ENCODE data around the gene C10orf105. TPM values are rescaled to one million over a fixed set of nuclear protein-coding genes. Genes with fewer than 3 reads are reported as not detected.
A peak's percentile ranks its signal among the peaks of the same experiment; 100 is the strongest.

C10orf105 gene
- total and polyA plus RNA-seq, 4 experiments from 2014 or later = 0.07 to 0.12 (median 0.09) TPM

DNA sequence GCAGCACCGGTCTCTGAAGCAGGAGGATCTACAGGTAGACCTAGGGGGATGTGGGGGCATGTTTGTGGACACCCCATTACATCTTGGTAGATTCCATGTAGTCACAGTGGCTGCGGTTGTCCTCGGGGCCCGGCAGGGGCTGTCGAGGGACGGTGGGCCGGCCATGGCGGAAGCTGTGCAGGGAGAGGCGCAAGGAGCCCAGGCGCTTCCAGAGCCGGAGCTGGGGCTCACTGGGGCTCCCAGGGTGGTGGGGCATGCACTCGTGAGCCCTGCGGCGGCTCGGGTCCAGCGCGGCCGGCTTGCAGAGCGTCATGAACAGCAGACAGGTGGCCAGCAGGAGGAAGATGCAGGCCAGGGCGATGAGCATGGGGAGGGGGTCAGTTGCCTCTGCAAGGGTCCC lies 3.7 kb downstream of the C10orf105 start:
- H3K4me1 ChIP-seq (ENCODE audit: insufficient read depth, low read length) = peaks cover 68% of the 10 kb centered on the region
- Mint-ChIP-seq H3K4me1 (peaks cover 25 to 75% (median 53%) of the 10 kb centered on the region in 4 donors), H3K4me3 (peak overlapping the region in 6 of 8 donors; percentile 52 to 93 (median 66)), H3K27ac (peak overlapping the region; percentile 53 to 92 (median 88)), H3K36me3 (no peaks in the 10 kb centered on the region), H3K27me3 (no peaks in the 10 kb centered on the region), H3K9me3 (no peaks in the 10 kb centered on the region)
- DNase-seq = peak in 1 of 5 donors; percentile 12
- H3K27me3 ChIP-seq (ENCODE audit: insufficient read depth, low read length) = no peaks in the 10 kb centered on the region
- intact Hi-C loops (cut with micrococcal nuclease) = no loop called here
- H3K4me3 ChIP-seq (ENCODE audit: low read length in 2 of 2) = no peak overlapping the region
- peak overlapping the region; percentile 69 for H3K27ac ChIP-seq (ENCODE audit: low read depth, low read length)
- ChIA-PET POLR2A (ENCODE audit: partially characterized antibody) (interaction anchor here (0.7 to 35.3 kb wide), 5 partner anchors 12 to 57 kb away, joined by 3 to 1191 read pairs (median 62); partner anchors contain the start of gene VSIR), CTCF (ENCODE audit: partially characterized antibody) (interaction anchor here (1.0 to 16.2 kb wide), 7 partner anchors 8 to 58 kb away, joined by 3 to 177 read pairs (median 17); partner anchors contain the start of gene VSIR)
- H3K36me3 ChIP-seq (ENCODE audit: insufficient read depth, low read length) = no peaks in the 10 kb centered on the region
- no peaks in the 10 kb centered on the region for H3K9me3 ChIP-seq (ENCODE audit: control insufficient read depth in 1 of 2, low read length in 2 of 2)

DNA sequence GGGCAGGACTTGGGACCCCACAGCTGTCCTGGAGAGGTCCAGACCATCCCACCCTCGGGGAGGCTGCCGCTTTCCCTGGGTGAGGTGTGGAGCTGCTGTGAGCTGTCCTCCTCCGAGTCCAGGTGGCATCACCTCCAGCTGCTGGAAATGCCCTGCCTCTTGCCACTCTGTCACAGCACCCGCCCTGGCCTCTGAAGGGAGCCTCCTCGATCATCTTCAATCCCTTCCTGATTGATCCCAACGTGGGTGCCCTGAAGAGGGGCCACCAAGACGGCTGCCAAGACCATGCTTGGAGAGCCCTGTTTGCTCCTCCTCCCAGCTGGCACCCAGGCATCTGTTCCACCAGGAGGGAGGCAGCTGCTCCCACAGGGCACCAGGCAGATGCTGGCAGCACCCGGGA lies 4.6 kb downstream of the C10orf105 start:
- CTCF ChIA-PET (ENCODE audit: partially characterized antibody) = interaction anchor here (1.3 to 16.2 kb wide), 5 partner anchors 9 to 59 kb away, joined by 4 to 177 read pairs (median 38); partner anchors contain the start of gene VSIR
- H3K4me1 Mint-ChIP-seq = peaks cover 25 to 71% (median 55%) of the 10 kb centered on the region in 4 donors
- H3K27me3 ChIP-seq (ENCODE audit: insufficient read depth, low read length) = no peaks in the 10 kb centered on the region
- no peaks in the 10 kb centered on the region for H3K9me3 Mint-ChIP-seq
- H3K27me3 Mint-ChIP-seq = no peaks in the 10 kb centered on the region
- POLR2A ChIA-PET (ENCODE audit: partially characterized antibody) = interaction anchor here (1.2 to 35.3 kb wide), 6 partner anchors 11 to 58 kb away, joined by 3 to 1191 read pairs (median 47); partner anchors contain the start of gene VSIR
- H3K9me3 ChIP-seq (ENCODE audit: control insufficient read depth in 1 of 2, low read length in 2 of 2) = no peaks in the 10 kb centered on the region
- no peak overlapping the region for H3K4me3 ChIP-seq (ENCODE audit: low read length in 2 of 2)
- H3K4me1 ChIP-seq (ENCODE audit: insufficient read depth, low read length) = peaks cover 63% of the 10 kb centered on the region
- intact Hi-C loops (cut with micrococcal nuclease) = no loop called here
- DNase-seq = peak in 1 of 5 donors; percentile 29
- peak overlapping the region; percentile 69 for H3K27ac ChIP-seq (ENCODE audit: low read depth, low read length)
- H3K36me3 ChIP-seq (ENCODE audit: insufficient read depth, low read length) = no peaks in the 10 kb centered on the region
- H3K27ac Mint-ChIP-seq = peak overlapping the region; percentile 43 to 92 (median 88)
- peak overlapping the region in 7 of 8 donors; percentile 29 to 93 (median 69) for H3K4me3 Mint-ChIP-seq
- no peaks in the 10 kb centered on the region for H3K36me3 Mint-ChIP-seq

DNA sequence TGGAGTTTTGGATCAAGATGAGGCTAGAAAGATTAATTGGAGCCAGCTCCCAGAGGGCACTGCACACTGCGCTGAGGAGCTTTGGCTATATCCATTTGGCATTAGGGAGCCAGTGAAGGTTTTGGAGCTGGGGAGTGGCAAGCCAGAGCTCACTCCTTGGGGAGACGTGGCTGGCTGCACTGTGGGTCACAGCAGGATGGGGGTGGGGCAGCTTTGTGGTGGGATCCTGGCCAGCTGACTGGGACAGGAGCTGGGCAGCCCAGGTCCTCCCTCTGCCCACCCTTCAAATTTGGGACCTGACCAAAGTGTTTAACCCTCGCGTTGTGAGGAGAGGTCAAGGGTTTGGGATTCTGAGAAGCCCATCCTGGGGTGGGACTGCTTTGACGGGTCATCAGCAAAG lies 5.0 kb downstream of the C10orf105 start:
- peak overlapping the region; percentile 69 for H3K27ac ChIP-seq (ENCODE audit: low read depth, low read length)
- no peaks in the 10 kb centered on the region for H3K27me3 ChIP-seq (ENCODE audit: insufficient read depth, low read length)
- no peaks in the 10 kb centered on the region for H3K9me3 Mint-ChIP-seq
- POLR2A ChIA-PET (ENCODE audit: partially characterized antibody) = interaction anchor here (1.2 to 35.3 kb wide), 7 partner anchors 10 to 58 kb away, joined by 3 to 1191 read pairs (median 32); partner anchors contain the start of gene VSIR
- peaks cover 28 to 75% (median 58%) of the 10 kb centered on the region in 4 donors for H3K4me1 Mint-ChIP-seq
- peaks cover 61% of the 10 kb centered on the region for H3K4me1 ChIP-seq (ENCODE audit: insufficient read depth, low read length)
- peak overlapping the region in 1 of 2 donors; percentile 21 for H3K4me3 ChIP-seq (ENCODE audit: low read length in 2 of 2)
- H3K36me3 ChIP-seq (ENCODE audit: insufficient read depth, low read length) = no peaks in the 10 kb centered on the region
- DNase-seq = peak in 1 of 5 donors; percentile 3
- intact Hi-C loops (cut with micrococcal nuclease) = no loop called here
- no peaks in the 10 kb centered on the region for H3K27me3 Mint-ChIP-seq
- CTCF ChIA-PET (ENCODE audit: partially characterized antibody) = interaction anchor here (1.3 to 16.2 kb wide), 5 partner anchors 9 to 59 kb away, joined by 4 to 177 read pairs (median 38); partner anchors contain the start of gene VSIR
- H3K4me3 Mint-ChIP-seq = peak overlapping the region in 7 of 8 donors; percentile 64 to 93 (median 86)
- H3K36me3 Mint-ChIP-seq = no peaks in the 10 kb centered on the region
- no peaks in the 10 kb centered on the region for H3K9me3 ChIP-seq (ENCODE audit: control insufficient read depth in 1 of 2, low read length in 2 of 2)
- H3K27ac Mint-ChIP-seq = peak overlapping the region; percentile 96 to 99 (median 98)

DNA sequence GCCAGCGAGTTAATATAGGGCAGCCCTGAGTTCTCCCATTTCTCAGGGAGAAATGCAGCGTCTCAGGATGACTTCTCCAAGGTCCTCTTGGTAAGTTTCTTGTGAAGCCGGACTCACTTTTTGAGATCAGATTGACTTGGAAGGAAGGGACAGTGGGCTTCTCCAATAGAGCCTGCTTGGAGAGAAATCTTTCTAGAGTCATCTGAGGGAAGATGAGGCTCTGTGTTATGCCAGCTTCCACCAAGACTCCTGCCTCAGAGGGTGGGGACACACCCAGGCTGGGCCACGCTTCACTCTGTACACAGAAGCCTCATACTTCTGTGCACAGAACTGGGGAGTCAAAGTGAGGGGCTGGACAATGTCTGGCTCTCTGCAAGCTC lies 5.6 kb downstream of the C10orf105 start:
- H3K4me1 ChIP-seq (ENCODE audit: insufficient read depth, low read length) = peaks cover 58% of the 10 kb centered on the region
- intact Hi-C loops (cut with micrococcal nuclease) = no loop called here

DNA sequence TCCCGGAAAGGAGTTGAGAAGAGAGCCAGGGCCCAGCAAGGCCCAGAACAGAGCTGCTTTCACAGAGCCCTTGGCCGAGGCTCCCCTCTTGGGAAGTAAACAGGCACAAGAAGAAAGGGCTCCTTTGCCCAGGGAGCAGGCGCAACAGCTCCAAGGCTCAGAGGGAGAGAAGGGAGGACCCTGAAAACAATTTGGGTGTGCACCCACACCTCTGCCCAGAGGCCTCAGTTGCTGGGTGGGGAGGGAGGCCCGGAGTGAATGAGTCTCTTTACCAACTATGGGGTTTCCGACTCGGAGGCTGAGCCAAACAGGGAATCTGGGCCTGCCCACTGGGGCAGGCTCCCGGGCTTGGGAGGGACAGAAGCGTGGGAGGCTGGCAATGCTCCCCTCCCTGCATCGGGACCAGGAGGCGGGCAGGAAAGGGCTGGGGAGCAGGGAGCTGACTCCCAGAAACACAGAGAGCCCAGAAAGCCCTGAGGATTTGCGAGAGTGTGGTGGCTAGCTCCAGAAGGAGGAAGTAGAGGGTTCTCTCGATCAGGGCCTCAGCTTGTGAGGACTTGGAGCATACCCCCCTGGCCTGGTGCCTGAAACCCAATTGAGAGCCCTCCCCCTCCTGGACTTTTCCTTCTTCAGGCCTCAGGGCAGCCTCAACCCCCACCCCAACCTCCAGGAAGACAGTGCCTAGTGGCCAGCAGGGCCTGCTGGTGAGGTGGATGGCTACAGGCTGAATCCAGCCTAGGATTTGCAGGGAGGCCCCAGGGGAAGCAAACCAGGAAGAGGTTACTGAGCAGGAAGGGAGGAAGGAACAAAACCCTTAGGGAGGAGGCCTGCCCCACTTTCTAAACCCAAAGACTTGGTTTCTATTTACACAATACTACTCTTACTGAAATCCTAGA lies 6.2 kb downstream of the C10orf105 start:
- ChIA-PET POLR2A (ENCODE audit: partially characterized antibody) (interaction anchor here (2.6 to 35.3 kb wide), 5 partner anchors 14 to 59 kb away, joined by 6 to 1191 read pairs (median 62); partner anchors contain the start of gene VSIR), CTCF (ENCODE audit: partially characterized antibody) (interaction anchor here (0.9 to 16.2 kb wide), 9 partner anchors 8 to 98 kb away, joined by 3 to 177 read pairs (median 4); partner anchors contain the start of gene VSIR)
- H3K36me3 ChIP-seq (ENCODE audit: insufficient read depth, low read length) = no peaks in the 10 kb centered on the region
- peak overlapping the region; percentile 69 for H3K27ac ChIP-seq (ENCODE audit: low read depth, low read length)
- H3K9me3 ChIP-seq (ENCODE audit: control insufficient read depth in 1 of 2, low read length in 2 of 2) = no peaks in the 10 kb centered on the region
- no peaks in the 10 kb centered on the region for H3K9me3 Mint-ChIP-seq
- no peaks in the 10 kb centered on the region for H3K27me3 ChIP-seq (ENCODE audit: insufficient read depth, low read length)
- peak overlapping the region; percentile 1 to 21 for H3K4me3 ChIP-seq (ENCODE audit: low read length in 2 of 2)
- peak overlapping the region; percentile 76 to 93 (median 85) for H3K4me3 Mint-ChIP-seq
- H3K4me1 ChIP-seq (ENCODE audit: insufficient read depth, low read length) = peaks cover 62% of the 10 kb centered on the region
- no peaks in the 10 kb centered on the region for H3K27me3 Mint-ChIP-seq
- H3K36me3 Mint-ChIP-seq = no peaks in the 10 kb centered on the region
- intact Hi-C loops (cut with micrococcal nuclease) = loop anchor here (1.0 kb wide), 1 partner anchor 14 kb away; no protein-coding TSS in a partner anchor
- peaks cover 33 to 84% (median 62%) of the 10 kb centered on the region in 4 donors for H3K4me1 Mint-ChIP-seq
- H3K27ac Mint-ChIP-seq = peak overlapping the region; percentile 96 to 99 (median 98)
- peak in 3 of 5 donors; percentile 35 to 51 (median 49) for DNase-seq

More for the DNA sequence above, 5.6 kb downstream of the C10orf105 start:
- peak overlapping the region; percentile 1 to 21 for H3K4me3 ChIP-seq (ENCODE audit: low read length in 2 of 2)
- H3K27ac Mint-ChIP-seq = peak overlapping the region; percentile 96 to 99 (median 98)
- H3K36me3 ChIP-seq (ENCODE audit: insufficient read depth, low read length) = no peaks in the 10 kb centered on the region
- ChIA-PET POLR2A (ENCODE audit: partially characterized antibody) (interaction anchor here (1.2 to 35.3 kb wide), 7 partner anchors 10 to 59 kb away, joined by 3 to 1191 read pairs (median 32); partner anchors contain the start of gene VSIR), CTCF (ENCODE audit: partially characterized antibody) (interaction anchor here (1.3 to 16.2 kb wide), 8 partner anchors 8 to 98 kb away, joined by 3 to 177 read pairs (median 10); partner anchors contain the start of gene VSIR)
- peak overlapping the region; percentile 64 to 93 (median 85) for H3K4me3 Mint-ChIP-seq
- H3K36me3 Mint-ChIP-seq = no peaks in the 10 kb centered on the region
- peak in 1 of 5 donors; percentile 30 for DNase-seq
- no peaks in the 10 kb centered on the region for H3K27me3 Mint-ChIP-seq
- no peaks in the 10 kb centered on the region for H3K9me3 ChIP-seq (ENCODE audit: control insufficient read depth in 1 of 2, low read length in 2 of 2)
- H3K4me1 Mint-ChIP-seq = peaks cover 32 to 79% (median 60%) of the 10 kb centered on the region in 4 donors
- peak overlapping the region; percentile 69 for H3K27ac ChIP-seq (ENCODE audit: low read depth, low read length)
- H3K9me3 Mint-ChIP-seq = no peaks in the 10 kb centered on the region
- no peaks in the 10 kb centered on the region for H3K27me3 ChIP-seq (ENCODE audit: insufficient read depth, low read length)

DNA sequence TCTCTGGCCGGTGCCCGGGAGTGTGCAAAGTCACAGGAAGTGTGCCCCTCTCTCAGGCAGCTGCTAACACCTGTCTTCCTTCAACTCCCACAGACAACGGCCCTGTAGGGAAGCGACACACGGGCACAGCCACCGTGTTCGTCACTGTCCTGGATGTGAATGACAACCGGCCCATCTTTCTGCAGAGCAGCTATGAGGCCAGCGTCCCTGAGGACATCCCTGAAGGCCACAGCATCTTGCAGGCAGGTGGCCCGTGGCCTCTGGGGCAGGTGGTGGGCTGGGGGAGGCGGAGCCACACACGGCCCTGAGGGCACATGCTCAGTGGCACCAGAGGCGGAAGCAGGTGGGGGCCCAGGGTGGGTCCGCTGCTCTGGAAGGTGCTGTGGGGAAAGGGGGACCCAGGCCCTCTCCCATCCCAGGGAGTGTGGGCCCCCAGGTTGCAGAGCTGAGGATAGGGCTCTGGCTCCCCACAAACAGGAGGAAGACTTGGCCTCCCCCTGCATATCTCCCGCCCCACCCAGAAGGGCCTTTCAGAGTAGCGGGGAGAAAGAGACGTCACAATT lies 6.9 kb downstream of the C10orf105 start:
- H3K27ac Mint-ChIP-seq = peak overlapping the region; percentile 96 to 99 (median 98)
- ChIA-PET POLR2A (ENCODE audit: partially characterized antibody) (interaction anchor here (0.6 to 35.3 kb wide), 6 partner anchors 14 to 60 kb away, joined by 3 to 1191 read pairs (median 47); partner anchors contain the start of gene VSIR), CTCF (ENCODE audit: partially characterized antibody) (interaction anchor here (0.9 to 16.2 kb wide), 10 partner anchors 15 to 99 kb away, joined by 3 to 177 read pairs (median 4); partner anchors contain the start of gene VSIR)
- intact Hi-C loops (cut with micrococcal nuclease) = loop anchor here (1.0 kb wide), 1 partner anchor 15 kb away; no protein-coding TSS in a partner anchor
- Histone ChIP-seq H3K4me1 (ENCODE audit: insufficient read depth, low read length) (peaks cover 67% of the 10 kb centered on the region), H3K9me3 (ENCODE audit: control insufficient read depth in 1 of 2, low read length in 2 of 2) (no peaks in the 10 kb centered on the region), H3K27ac (ENCODE audit: low read depth, low read length) (peak overlapping the region; percentile 69), H3K27me3 (ENCODE audit: insufficient read depth, low read length) (no peaks in the 10 kb centered on the region), H3K36me3 (ENCODE audit: insufficient read depth, low read length) (no peaks in the 10 kb centered on the region), H3K4me3 (ENCODE audit: low read length in 2 of 2) (no peak overlapping the region)
- H3K4me1 Mint-ChIP-seq = peaks cover 38 to 87% (median 66%) of the 10 kb centered on the region in 4 donors
- H3K4me3 Mint-ChIP-seq = peak overlapping the region; percentile 52 to 93 (median 85)
- peak in 1 of 5 donors; percentile 40 for DNase-seq
- no peaks in the 10 kb centered on the region for H3K27me3 Mint-ChIP-seq
- H3K36me3 Mint-ChIP-seq = no peaks in the 10 kb centered on the region
- no peaks in the 10 kb centered on the region for H3K9me3 Mint-ChIP-seq
